ENCODE measurements around the gene KLHL6.

- TF ChIP-seq POLR2AphosphoS5 (IDR thresholded peaks at IDR 0.05; ENCODE audit: low read depth, low read length) = no peak
- no peak for TF ChIP-seq SIN3A (IDR thresholded peaks at IDR 0.05; ENCODE audit: borderline replicate concordance, insufficient read depth, low read length)
These were observed 110.8 kb downstream of the KLHL6 start for GRCh38 chr3:183444748-183445147.
